Dendritic cell treated with granulocyte-macrophage colony-stimulating factor and Interleukin-4, amounts not matched to agents 40 ng/mL and 50 ng/mL, for 4 days (primary cell): ENCODE results near the gene MSTN.
"Not testable (repeated sequence)": the region's sequence is repeated elsewhere in the genome, so short reads cannot be mapped to it uniquely, and the experiment has no call there.

Source experiments
- H3K27ac Mint-ChIP-seq: one replicate; pipeline ENCODE4 v1.8.0; 2022; ENCODE audit warnings: mild to moderate bottlenecking, mixed read lengths
- H3K27me3 Mint-ChIP-seq: one replicate; pipeline ENCODE4 v1.8.0; 2022; ENCODE audit warnings: mild to moderate bottlenecking, mixed read lengths
- H3K36me3 Mint-ChIP-seq: one replicate; pipeline ENCODE4 v1.8.0; 2022; ENCODE audit warnings: low read depth, mixed read lengths
- H3K4me1 Mint-ChIP-seq: one replicate; pipeline ENCODE4 v1.8.0; 2022; ENCODE audit warnings: low read depth, mixed read lengths
- H3K4me3 Mint-ChIP-seq: one replicate; pipeline ENCODE4 v1.8.0; 2022; ENCODE audit warnings: mild to moderate bottlenecking, moderate library complexity, mixed read lengths
- H3K9me3 Mint-ChIP-seq: one replicate; pipeline ENCODE4 v1.8.0; 2022; ENCODE audit warnings: mixed read lengths
- intact Hi-C: fragments of 100-400 bp; cut with micrococcal nuclease; formaldehyde crosslinking; loops from one replicate; pipeline ENCODE4 v1.15.0; 2022

The MSTN gene

GRCh38 chr2:190050001-190050400 is 12.5 kb downstream of the MSTN start:
- Mint-ChIP-seq H3K9me3 (no peaks in the 10 kb centered on the region), H3K27me3 (no peaks in the 10 kb centered on the region), H3K4me1 (no peaks in the 10 kb centered on the region), H3K27ac (no peak overlapping the region), H3K4me3 (no peak overlapping the region), H3K36me3 (no peaks in the 10 kb centered on the region)
- intact Hi-C loops, result no loop called here

- intact Hi-C loops, result no loop called here
These were observed 17.7 kb downstream of the MSTN start for GRCh38 chr2:190044866-190045265.

GRCh38 chr2:190043441-190043840 is 19.1 kb downstream of the MSTN start:
- Mint-ChIP-seq H3K4me1 (peaks cover 5% of the 10 kb centered on the region), H3K36me3 (no peaks in the 10 kb centered on the region), H3K4me3 (no peak overlapping the region), H3K9me3 (peaks cover 9% of the 10 kb centered on the region), H3K27ac (no peak overlapping the region), H3K27me3 (peaks cover 3% of the 10 kb centered on the region)
- intact Hi-C loops, result no loop called here

More at GRCh38 chr2:190044866-190045265, 17.7 kb downstream of the MSTN start:
- no peaks in the 10 kb centered on the region for H3K9me3 Mint-ChIP-seq
- no peaks in the 10 kb centered on the region for H3K4me1 Mint-ChIP-seq
- H3K4me3 Mint-ChIP-seq, result no peak overlapping the region
- no peak overlapping the region for H3K27ac Mint-ChIP-seq
- H3K36me3 Mint-ChIP-seq, result no peaks in the 10 kb centered on the region
- H3K27me3 Mint-ChIP-seq, result peaks cover 3% of the 10 kb centered on the region

DNA sequence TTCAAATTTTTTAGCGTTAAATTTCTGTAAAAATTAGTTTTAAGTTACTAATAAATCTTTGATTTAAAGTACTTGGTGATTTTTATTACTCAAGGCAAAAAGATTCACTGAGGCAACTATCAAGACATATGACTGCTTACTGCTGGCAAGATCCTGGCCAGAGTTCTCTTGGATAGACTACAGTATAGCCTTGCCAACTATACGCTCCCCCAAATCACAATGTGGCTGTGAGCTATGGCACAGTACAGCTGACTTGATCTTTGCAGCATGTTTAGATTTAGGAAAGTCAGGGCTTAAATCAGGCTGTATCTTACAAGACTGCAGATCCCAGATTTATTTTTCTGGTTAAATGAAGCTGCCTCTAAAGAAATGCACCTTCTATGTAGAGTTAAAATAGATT is 26.5 kb downstream of the MSTN start:
- Mint-ChIP-seq H3K36me3 (no peaks in the 10 kb centered on the region), H3K9me3 (peaks cover 9% of the 10 kb centered on the region), H3K4me3 (no peak overlapping the region), H3K4me1 (peaks cover 5% of the 10 kb centered on the region), H3K27ac (no peak overlapping the region), H3K27me3 (no peaks in the 10 kb centered on the region)
- intact Hi-C loops, result no loop called here

DNA sequence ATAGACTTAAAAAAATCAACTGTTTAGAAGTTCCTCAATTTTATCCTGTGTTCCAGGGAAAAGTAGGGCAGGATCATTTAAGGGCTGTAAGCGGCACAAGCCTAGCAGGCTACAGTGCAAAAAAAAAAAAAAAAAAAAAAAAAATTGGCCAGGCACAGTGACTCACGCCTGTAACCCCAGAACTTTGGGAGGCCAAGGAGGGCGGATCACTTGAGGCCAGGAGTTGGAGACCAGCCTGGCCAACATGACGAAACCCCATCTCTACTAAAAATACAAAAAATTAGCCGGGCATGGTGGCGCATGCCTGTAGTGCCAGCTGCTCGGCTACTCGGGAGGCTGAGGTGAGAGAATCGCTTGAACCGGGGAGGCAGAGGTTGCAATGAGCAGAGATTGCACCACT is 28.1 kb downstream of the MSTN start:
- intact Hi-C loops, H3K4me3 Mint-ChIP-seq, H3K36me3 Mint-ChIP-seq, H3K27ac Mint-ChIP-seq, H3K4me1 Mint-ChIP-seq, H3K9me3 Mint-ChIP-seq, H3K27me3 Mint-ChIP-seq: not testable (repeated sequence)

DNA sequence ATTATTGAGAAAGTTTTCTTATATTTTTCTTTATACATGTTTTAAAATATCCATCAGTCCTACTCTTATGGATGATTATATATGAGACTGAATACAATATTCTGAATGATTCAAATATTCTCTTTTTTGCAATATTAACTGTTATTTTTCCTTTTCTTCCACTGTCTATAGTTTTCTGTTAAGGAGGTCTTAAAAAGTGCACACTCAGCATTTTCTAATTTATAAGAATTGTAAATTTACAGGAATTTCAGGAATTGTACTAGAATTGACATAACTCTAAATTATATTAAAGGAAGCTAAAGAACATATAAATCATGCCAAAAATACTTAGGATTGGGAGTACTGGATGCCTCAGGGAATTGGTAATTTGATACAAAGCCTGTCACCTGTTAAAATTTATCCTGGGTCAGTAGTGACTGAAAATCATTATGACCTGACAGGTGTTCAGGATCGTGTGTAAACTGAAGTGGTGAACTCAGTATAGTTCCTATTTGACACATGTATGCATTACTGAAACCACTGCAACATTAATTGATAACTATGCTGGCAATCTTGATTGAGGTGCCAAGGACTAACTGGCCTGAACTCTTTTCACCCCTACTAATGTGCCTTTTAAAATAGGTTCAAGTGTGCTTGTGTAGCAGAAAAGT is 30.4 kb downstream of the MSTN start:
- no peaks in the 10 kb centered on the region for H3K27me3 Mint-ChIP-seq
- H3K4me1 Mint-ChIP-seq, result no peaks in the 10 kb centered on the region
- no peaks in the 10 kb centered on the region for H3K9me3 Mint-ChIP-seq
- H3K4me3 Mint-ChIP-seq, result no peak overlapping the region
- H3K27ac Mint-ChIP-seq, result no peak overlapping the region
- intact Hi-C loops, result no loop called here
- H3K36me3 Mint-ChIP-seq, result no peaks in the 10 kb centered on the region

DNA sequence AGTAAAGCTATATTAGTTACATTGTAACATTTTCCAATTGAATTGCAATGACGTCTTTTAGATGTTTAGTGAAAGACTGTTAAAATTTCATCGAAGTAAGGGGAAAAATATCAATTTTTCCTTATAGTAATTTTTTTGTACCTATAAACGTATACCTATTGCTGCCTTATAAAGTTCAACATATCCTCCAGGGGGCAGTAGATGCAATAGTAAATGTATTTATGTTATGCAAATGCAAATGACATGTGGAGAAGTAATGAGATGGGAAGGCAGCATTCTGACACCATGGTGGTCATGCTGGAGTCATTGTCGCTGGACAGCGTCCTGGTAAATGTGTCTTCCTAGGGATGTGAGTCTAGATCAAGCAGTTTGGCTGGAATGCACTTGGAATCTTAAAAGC is 38.7 kb downstream of the MSTN start:
- no peaks in the 10 kb centered on the region for H3K27me3 Mint-ChIP-seq
- peaks cover 3% of the 10 kb centered on the region for H3K9me3 Mint-ChIP-seq
- no peak overlapping the region for H3K4me3 Mint-ChIP-seq
- intact Hi-C loops, result no loop called here
- no peak overlapping the region for H3K27ac Mint-ChIP-seq
- H3K36me3 Mint-ChIP-seq, result no peaks in the 10 kb centered on the region
- no peaks in the 10 kb centered on the region for H3K4me1 Mint-ChIP-seq

DNA sequence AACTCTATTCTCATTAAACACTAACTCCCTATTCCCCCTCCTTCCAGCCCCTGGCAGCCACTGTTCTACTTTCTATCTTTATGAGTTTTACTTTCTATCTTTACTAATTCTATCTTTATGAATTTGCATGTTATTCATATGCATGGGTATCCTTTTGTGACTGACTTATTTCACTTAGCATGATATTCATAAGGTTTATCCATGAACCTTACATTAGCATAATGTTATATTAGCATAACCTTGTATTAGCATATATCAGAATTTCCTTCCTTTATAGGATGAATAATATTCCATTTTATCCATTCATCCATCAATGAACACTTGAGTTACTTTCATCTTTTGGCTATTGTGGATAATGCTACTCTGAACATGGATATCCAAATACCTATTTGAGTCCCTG is 41.8 kb downstream of the MSTN start:
- Mint-ChIP-seq H3K27ac (no peak overlapping the region), H3K9me3 (peaks cover 34% of the 10 kb centered on the region), H3K27me3 (no peaks in the 10 kb centered on the region), H3K4me3 (no peak overlapping the region), H3K4me1 (no peaks in the 10 kb centered on the region), H3K36me3 (no peaks in the 10 kb centered on the region)
- intact Hi-C loops, result no loop called here

DNA sequence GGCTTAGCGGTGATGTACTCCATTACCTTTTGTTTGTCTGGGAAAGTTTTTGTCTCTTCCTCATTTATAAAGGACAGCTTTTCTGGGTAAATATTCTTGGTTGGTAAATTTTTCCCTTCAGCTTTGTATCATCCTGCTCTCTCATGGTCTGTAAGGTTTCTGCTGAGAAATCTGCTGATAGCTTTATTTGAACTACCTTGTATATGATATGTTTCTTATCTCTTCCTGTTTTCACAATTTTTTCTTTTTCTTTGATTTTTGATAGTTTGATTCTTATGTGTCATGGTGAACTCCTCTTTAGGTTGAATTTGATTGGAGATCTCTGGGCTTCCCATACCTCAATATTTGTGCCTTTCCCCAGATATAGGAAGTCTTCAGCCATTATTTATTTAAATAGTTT is 44.7 kb downstream of the MSTN start:
- H3K27me3 Mint-ChIP-seq, result no peaks in the 10 kb centered on the region
- no peak overlapping the region for H3K27ac Mint-ChIP-seq
- intact Hi-C loops, result no loop called here
- no peak overlapping the region for H3K4me3 Mint-ChIP-seq
- H3K4me1 Mint-ChIP-seq, result no peaks in the 10 kb centered on the region
- H3K36me3 Mint-ChIP-seq, result no peaks in the 10 kb centered on the region
- H3K9me3 Mint-ChIP-seq, result peaks cover 56% of the 10 kb centered on the region

GRCh38 chr2:190015969-190016368 is 46.6 kb downstream of the MSTN start:
- H3K27ac Mint-ChIP-seq, intact Hi-C loops, H3K4me3 Mint-ChIP-seq, H3K4me1 Mint-ChIP-seq, H3K36me3 Mint-ChIP-seq, H3K27me3 Mint-ChIP-seq: not testable (repeated sequence)
- H3K9me3 Mint-ChIP-seq, result peaks cover 56% of the 10 kb centered on the region
